Measurements from ENCODE around the gene ACTN3. TPM values are rescaled to one million over a fixed set of nuclear protein-coding genes. Genes with fewer than 3 reads are reported as not detected.
"Not testable (repeated sequence)": the region's sequence is repeated elsewhere in the genome, so short reads cannot be mapped to it uniquely, and the experiment has no call there.

The ACTN3 gene
- total RNA-seq, 1 donor = not detected

DNA sequence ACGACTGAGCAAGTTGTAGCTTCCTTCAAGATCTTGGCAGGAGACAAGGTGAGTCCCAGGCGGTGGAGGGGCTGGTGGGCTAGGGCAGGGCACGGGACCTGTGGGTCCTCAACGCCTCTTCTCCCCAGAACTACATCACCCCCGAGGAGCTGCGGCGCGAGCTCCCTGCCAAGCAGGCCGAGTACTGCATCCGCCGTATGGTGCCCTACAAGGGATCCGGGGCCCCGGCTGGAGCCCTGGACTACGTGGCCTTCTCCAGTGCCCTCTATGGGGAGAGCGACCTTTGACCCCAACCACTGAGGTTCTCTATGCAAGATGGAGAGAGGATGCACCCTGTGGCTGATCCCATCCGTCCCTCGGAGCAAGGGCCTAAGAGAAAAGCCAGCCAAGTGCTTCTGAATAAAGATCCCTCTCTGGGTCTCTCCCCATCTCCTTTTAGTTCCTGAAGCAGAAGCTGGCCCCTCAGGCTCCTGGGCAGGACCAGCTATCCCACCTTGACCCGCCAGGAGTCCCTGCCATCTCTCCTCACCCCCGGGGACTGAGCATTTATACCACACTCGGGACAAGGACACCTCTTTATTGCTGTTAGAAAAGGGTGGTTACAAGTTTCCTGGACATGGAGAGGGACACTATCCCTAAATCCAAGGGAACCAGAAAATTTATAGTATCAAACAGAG, 16.3 kb downstream of the ACTN3 start:
- no peak for DNase-seq (ENCODE audit: low read depth in 2 of 3, low spot score in 2 of 3)

DNA sequence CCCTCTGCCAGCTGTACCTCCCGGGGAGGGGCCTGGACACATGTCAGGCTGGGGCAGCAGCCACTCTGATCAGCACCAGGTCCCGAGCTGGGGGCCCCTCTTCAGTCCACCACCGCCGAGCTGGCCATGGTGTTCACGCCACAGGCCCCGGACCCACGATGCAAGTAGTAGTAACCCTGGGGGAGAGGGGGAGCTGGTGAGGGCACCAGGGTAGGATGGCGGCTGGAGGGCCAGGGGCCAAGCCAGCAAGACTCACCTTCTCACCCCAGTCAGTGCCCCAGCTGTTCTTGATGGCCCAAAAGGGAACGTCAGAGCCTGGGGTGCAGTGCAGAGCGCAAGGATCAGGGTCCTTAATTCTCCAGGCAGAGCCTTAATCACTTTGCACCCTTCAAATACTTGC, 17.1 kb downstream of the ACTN3 start:
- no peak for DNase-seq (ENCODE audit: low read depth in 2 of 3, low spot score in 2 of 3)

DNA sequence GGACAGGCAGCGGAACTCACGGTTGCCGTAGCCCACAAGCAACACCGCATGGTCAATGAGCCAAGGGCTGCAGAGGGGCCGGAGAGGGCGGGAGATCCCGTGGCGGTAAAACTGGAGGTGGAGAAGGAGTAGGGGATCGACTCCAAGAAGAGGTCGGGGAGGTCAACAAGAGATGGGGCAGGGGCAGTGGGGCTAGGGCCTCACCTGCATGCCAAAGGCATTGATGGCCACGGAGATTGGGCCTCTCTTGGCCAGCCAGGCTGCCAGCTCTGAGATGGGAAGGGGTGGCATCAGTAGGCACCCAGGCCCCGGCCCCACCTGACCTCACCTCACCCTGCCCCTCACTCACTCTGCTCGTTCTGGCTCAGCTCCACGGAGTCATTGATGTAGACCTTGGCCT, 17.8 kb downstream of the ACTN3 start:
- DNase-seq (ENCODE audit: low read depth in 2 of 3, low spot score in 2 of 3) = no peak

DNA sequence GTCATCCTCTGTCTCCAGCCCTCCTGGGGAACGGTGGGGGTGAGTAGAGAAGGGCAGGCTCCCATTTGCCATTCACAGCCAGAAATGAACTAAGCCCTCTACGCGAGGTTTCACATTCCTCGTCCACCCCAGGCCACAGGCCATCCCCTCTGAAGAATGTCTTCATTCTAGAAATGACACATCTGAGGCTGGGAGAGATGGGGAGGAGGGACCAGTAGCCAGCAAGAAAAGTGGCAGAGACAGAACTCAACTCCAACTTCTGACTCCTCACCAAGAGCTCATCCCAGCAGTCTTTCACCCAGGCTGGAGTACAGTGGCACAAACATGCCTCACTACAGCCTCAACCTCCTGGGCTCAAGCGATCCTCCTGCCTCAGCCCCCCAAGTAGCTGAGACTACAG, 18.3 kb downstream of the ACTN3 start:
- DNase-seq (ENCODE audit: low read depth in 2 of 3, low spot score in 2 of 3) = no peak

DNA sequence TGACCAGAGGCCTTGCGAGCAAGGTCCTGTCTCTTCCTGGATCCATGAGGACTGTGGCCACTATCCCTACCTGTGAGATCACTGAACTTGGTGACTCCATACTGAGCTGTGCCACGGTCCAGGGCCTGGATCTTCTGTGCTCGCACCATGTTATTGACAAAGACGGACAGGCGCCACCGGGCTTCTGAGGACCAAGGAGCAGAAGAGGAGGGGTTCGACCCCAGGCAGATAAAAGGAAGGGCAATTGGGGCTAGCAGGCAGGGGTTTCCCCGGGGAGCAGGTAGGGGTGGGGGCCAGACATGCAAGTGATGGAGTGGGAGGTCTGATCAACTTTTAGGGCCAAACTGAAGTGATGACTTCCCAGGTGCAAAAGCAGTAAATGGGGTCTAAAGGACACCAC, 19.5 kb downstream of the ACTN3 start:
- DNase-seq (ENCODE audit: low read depth in 2 of 3, low spot score in 2 of 3) = no peak

DNA sequence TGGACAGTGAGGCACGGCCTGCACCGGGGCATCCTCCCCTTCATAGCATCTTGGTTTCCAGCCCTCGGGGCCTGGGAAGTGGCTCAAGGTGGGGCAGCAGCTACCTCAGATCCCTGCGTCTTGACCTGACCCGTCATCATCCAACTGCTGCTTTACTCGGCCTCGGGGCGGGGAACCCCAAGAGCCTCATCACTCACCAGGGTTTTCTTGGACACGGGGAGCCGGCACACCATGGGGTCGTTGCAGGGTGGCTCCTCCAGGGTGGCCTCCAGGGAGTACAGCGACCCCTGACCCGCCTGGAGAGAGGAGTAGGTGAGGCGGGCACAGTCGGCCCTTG, 21.1 kb downstream of the ACTN3 start:
- no peak for DNase-seq (ENCODE audit: low read depth in 2 of 3, low spot score in 2 of 3)

DNA sequence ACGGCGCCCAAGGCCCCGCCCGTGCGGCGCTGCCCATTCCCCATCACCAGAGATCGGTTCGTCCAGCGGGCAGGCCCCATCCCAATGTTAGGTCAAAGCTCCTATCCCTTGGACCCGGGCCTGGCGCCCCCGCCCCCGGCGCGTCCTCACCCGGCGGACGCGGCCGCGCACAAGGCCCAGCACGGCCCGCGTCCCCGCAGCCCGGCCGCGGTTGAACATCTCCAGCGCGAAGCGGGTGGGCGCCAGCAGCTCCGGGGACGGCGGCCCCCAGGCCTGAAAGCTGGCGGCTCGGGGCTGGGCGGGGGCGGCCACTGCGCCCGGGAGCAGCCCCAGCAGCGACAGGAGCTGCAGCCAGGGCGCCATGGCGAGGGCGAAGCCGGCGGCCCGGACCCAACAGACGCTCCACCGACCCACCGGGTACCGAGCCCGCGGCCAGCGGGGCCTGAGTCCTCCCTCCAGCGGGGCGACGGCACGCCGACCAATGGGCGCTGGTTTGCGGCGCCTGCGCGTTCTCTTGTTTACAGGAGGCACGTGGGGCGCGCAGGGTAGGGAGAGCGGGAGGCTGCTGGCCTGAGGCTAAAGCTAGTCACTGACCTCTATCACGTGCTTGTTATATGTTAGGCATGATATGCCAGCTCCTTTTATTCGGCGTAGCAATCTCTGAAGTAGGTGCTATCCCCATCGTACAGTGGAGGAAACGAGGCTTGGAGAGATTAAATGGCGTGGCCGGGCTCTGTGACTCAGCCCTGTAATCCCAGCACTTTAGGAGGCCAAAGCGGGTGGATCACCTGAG, 21.6 kb downstream of the ACTN3 start, which contains the start of gene CTSF:
CTSF (minus strand) TSS at position 483 of the 793 bp plus-strand sequence; CDS start at position 363, 120 bp downstream.
- peak in 2 of 3 donors; percentile 70 to 71 for DNase-seq (ENCODE audit: low read depth in 2 of 3, low spot score in 2 of 3)

DNA sequence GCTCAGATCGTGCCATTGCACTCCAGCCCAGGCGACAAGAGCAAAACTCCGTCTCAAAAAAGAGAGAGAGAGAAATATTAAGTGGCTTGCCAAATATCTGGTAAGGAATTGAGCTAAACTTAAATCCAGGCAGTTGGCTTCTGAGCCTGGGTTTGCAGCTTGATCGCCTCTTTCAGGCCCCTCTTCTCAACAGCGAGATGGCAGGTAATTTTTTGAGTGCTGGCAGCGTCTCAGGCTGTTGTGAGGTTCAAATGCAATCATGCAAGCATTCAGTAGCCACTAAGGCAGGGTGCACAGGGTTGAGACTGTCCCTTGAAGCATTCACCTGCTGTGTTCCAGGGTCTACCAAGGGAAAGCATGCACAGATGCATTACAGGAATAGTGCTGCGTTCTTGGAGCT, 22.4 kb downstream of the ACTN3 start:
- no peak for DNase-seq (ENCODE audit: low read depth in 2 of 3, low spot score in 2 of 3)

DNA sequence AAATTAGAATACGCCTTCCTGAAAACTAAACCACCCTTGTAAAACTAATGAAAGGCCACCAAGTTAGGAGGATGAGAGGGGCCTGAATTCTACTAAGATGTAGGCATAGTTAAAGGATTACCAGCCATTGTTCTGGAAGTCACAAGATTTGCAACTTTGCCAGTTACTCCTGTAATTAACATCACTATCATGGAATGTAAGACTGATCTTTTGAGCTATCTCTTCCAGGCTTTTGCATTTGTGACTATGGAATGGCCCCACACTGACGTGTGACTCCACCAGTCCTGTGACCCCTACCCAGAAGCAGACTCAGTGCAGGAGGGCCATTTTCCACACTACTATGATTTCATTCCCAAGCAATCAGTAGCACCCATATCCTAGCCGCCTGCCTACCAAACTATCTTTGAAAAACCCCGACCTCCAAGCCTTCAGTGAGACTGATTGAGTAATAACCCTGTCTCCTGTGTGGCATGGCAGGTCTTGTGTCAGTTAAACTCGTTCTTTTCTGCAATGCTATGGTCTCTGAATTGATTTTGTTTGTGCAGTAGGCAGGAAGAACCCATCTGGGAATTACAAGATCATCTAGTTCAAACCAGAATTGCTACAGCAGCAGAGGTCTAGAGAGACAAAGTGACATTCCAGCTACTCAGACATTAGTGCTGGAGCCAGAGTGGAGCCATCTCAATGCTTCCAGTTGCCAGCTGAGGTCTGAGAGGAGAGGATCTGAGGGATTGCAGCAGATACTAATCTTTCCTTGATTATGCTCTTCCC, 23.6 kb downstream of the ACTN3 start:
- DNase-seq (ENCODE audit: low read depth in 2 of 3, low spot score in 2 of 3) = no peak

DNA sequence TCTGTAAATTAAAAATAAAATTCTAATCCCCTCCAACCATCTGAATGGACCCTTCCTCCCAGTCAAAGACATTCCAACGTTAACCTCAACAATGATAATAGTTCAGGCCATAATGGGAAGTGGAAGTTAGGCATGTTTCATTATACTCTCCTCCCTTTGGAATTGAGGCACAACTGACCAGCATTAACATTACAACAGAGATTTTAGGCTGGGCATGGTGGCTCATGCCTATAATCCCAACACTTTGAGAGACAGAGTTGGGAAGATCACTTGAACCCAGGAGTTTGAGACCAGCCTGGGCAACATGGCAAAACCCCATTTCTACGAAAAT, 24.1 kb downstream of the ACTN3 start:
- DNase-seq (ENCODE audit: low read depth in 2 of 3, low spot score in 2 of 3) = no peak

DNA sequence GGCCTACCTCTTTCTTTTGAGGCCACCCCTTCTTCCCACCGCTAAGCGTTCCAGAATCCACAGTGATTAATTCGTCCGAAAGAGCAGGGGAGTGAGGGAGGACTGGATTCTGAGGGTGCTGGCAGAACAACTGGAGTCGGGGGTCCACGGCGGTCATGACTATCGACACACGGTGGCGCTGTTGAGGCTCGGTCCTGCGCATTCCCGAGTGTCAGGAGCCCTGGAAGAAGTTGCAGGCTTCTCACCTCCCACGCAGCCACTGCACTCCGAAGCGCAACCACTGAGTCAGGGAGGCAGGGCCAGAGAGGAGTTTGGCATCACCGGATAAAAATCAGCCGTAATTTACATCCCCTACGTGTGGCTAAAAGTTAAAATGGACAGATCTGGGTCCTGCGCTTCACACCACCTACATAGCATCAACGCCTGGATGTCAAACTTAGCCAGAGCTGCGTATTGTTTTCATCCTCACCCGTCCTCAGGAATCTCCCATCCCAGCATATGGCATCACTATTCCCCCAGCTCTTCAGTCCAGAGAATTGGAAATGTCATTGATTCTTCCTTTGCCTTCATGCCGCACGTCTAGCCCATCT, 32.4 kb downstream of the ACTN3 start:
- DNase-seq (ENCODE audit: low read depth in 2 of 3, low spot score in 2 of 3) = peak; percentile 58 to 69 (median 64)

DNA sequence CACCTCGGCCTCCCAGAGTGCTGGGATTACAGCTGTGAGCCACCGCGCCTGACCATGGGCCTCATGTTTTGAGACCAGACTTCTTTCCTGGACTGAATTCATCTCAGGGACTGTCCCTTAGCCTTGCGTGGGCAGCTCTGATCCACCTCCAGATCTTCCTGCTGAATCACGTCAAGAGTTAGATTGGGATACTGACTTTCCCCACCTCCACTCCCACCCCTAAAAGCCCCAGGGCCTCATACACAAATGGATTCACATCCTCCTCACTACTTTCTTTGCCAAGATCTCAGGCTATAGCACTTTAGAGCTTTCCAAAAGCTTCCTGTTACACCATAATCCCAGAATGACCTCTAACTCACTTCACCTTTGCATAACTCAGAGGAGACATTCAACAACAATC, 34.1 kb downstream of the ACTN3 start:
- DNase-seq (ENCODE audit: low read depth in 2 of 3, low spot score in 2 of 3) = no peak

DNA sequence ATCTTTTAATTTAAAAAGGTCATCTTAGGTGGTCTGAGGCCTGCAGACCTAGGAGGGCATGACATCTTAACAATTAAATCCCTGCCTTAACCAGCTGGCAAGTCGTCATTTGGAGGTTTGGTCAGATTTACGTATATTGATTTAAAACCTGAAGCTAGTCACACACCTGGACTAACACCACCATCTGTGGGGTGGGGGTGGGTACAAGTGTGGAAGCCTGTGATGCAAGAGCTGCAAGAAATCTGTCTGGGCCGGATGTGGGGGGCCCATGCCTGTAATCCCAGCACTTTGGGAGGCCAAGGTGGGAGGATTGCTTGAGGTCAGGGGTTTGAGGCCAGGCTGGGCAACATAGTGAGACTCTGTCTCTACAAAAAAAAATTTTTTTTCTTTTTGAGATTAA, 34.6 kb downstream of the ACTN3 start:
- no peak for DNase-seq (ENCODE audit: low read depth in 2 of 3, low spot score in 2 of 3)

DNA sequence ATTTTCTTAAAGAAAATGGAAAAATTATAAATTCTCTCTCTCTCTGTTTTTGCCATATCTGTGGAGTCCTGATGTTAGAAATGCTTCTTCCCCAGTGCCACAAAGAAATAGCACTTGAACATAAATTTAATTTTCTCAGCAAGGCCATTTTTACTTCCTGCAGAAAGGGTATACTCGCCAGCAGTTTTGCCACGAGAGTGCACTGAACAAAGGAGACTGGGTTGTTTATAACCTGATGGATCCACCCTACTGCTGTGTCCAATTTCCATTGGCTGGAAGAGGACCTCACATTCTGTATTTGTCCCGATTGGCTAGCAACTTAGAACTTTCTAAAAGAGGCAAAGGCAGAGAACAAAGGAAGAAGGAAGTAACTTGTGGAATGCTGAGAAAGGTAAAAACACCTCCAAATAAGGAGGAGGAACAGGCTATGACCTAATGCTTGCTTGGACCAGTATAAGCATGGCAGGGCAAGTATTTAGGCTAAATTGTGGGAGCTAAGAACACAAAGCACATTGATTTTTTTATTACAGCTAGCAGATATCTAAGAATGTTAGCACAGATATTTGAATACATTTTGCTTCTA, 36.0 kb downstream of the ACTN3 start:
- not testable (repeated sequence) for DNase-seq (ENCODE audit: low read depth in 2 of 3, low spot score in 2 of 3)

DNA sequence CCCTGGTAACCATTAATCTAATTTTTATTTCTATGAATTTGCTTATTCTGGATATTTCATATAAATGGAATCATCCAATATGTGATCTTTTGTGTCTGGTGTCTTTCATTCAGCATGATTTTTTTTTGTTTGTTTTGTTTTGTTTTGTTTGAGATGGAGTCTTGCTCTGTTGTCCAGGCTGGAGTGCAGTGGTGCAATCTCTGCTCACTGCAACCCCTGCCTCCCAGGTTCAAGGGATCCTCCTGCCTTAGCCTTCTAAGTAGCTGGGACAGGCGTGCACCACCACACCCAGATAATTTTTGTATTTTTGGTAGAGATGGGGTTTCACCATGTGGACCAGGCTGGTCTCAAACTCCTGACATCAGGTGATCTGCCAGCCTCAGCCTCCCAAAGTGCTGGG, 38.7 kb downstream of the ACTN3 start:
- not testable (repeated sequence) for DNase-seq (ENCODE audit: low read depth in 2 of 3, low spot score in 2 of 3)

DNA sequence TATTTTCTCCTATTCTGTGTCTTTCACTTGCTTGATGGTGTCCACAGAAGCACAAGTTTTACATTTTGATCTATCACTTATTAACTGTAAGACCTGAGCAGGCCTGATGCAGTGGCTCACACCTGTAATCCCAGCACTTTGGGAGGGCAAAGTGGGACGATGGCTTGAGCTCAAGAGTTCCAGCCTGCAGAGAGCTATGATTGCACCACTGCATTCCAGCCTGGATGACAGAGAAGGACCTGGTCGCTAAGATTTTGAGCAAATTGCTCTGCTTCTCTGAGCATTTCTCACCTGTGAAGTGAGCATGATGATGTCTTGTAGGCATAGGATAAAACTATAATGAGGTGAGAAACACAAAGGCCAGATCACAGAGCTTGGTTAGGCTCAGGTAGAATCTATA, 39.4 kb downstream of the ACTN3 start:
- no peak for DNase-seq (ENCODE audit: low read depth in 2 of 3, low spot score in 2 of 3)

DNA sequence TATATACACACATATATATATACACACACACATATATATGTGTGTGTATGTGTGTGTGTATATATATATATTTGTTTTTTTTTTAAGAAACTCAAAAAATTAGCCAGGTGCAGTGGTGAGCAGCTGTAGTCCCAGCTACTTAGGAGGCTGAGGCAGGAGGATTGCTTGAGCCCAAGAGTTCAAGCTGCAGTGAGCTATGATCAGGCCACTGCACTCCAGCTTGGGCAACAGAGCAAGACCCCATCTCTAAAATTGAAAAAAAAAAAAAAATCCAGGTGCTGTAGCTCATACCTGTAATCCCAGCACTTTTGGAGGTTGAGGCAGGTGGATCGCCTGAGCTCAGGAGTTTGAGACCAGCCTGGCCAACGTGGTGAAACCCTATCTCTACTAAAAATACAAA, 42.6 kb downstream of the ACTN3 start:
- DNase-seq (ENCODE audit: low read depth in 2 of 3, low spot score in 2 of 3) = not testable (repeated sequence)

DNA sequence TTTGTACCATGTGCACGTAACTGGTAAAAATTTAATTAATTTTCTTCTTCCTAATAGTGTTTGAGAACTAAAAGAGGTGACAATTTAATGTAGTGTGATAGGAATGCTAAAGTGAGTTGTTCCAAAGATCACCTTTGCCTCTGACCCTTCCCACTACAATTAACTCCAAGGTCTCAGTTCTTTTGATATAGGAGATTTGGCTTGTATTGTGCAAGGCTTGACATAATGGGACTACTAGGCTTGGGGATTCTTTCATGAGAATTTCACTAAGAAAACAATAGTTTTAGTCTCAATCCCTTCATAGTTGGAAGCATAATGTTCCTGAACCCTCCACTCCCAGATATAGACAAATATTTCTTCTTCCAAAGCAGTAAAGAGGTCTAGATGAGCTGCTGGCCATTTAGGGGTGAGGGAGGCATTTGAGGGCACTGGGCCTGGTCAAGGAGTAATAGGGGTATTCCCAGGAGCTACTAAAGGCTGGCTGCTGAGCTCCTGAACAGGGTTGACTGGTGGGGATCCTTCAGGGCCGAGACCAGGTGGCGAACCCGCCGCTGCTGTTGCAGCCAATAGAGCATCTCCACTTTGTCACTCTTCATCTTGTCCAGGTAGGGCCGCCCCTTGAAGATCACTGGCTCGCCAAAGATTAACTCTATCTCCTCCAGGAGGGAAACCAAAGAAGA, 43.4 kb downstream of the ACTN3 start:
- DNase-seq (ENCODE audit: low read depth in 2 of 3, low spot score in 2 of 3) = no peak

DNA sequence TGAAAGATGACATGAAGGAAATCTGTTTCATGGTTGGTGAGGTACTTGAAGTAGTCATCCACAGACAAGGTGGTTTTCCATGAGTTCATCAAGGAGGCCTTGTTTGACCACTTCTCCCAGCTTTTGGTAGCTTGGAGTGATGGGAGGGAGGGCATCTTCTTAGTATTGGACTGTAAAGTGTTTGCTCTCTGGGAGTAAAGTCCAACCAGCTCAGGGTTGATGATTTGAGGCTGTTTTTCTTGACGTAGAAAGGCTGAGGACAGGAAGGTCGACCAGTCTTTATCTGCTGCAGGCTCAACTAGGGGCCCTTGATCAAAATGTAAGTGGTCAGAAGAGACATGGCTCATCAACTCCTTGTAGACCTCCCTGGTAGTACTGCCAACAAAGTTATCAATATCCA, 44.5 kb downstream of the ACTN3 start:
- DNase-seq (ENCODE audit: low read depth in 2 of 3, low spot score in 2 of 3) = no peak

Measured in hematopoietic multipotent progenitor cell (in vitro differentiated cells).